HL-60 (cell line): ENCODE results near the gene RER1.

ENCODE experiments used
- CTCF ChIP-seq: IDR thresholded peaks from one replicate; pipeline ENCODE4 v1.5.1; 2011; ENCODE audit warnings: low read length, control low read depth, inconsistent platforms; ENCODE audit not compliant: insufficient read depth
- POLR2AphosphoS5 ChIP-seq: IDR thresholded peaks from 2 replicates; pipeline ENCODE4 v1.6.1; 2012; ENCODE audit warnings: low read depth
- TF ChIP-seq, protein P1 (sequence below): IDR thresholded peaks from 2 replicates; pipeline ENCODE4 v1.6.1; 2012; ENCODE audit warnings: low read depth; ENCODE audit not compliant: insufficient replicate concordance

GRCh38 chr1:2445162-2445822, 53.7 kb downstream of the RER1 start:
- TF ChIP-seq CTCF: no peak
- TF ChIP-seq, protein P1, sequence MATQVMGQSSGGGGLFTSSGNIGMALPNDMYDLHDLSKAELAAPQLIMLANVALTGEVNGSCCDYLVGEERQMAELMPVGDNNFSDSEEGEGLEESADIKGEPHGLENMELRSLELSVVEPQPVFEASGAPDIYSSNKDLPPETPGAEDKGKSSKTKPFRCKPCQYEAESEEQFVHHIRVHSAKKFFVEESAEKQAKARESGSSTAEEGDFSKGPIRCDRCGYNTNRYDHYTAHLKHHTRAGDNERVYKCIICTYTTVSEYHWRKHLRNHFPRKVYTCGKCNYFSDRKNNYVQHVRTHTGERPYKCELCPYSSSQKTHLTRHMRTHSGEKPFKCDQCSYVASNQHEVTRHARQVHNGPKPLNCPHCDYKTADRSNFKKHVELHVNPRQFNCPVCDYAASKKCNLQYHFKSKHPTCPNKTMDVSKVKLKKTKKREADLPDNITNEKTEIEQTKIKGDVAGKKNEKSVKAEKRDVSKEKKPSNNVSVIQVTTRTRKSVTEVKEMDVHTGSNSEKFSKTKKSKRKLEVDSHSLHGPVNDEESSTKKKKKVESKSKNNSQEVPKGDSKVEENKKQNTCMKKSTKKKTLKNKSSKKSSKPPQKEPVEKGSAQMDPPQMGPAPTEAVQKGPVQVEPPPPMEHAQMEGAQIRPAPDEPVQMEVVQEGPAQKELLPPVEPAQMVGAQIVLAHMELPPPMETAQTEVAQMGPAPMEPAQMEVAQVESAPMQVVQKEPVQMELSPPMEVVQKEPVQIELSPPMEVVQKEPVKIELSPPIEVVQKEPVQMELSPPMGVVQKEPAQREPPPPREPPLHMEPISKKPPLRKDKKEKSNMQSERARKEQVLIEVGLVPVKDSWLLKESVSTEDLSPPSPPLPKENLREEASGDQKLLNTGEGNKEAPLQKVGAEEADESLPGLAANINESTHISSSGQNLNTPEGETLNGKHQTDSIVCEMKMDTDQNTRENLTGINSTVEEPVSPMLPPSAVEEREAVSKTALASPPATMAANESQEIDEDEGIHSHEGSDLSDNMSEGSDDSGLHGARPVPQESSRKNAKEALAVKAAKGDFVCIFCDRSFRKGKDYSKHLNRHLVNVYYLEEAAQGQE: no peak
- no peak for TF ChIP-seq POLR2AphosphoS5
